LNCaP clone FGC (cell line): ENCODE measurements around the gene TRIP6.

Source experiments
- DNase-seq: peaks from one replicate; pipeline ENCODE4 v3.0.0-alpha.2; 2011; ENCODE audit warnings: low read depth
- H3K4me3 ChIP-seq: 2 replicates; pipeline ENCODE4 v1.5.1; 2011; ENCODE audit warnings: mild to moderate bottlenecking, low read depth, low read length, control low read depth
- TF ChIP-seq, protein P1 (sequence below): IDR thresholded peaks from 2 replicates; pipeline ENCODE4 v1.5.1; 2012; ENCODE audit warnings: mild to moderate bottlenecking; ENCODE audit not compliant: control insufficient read depth, insufficient read depth; ENCODE audit errors: extremely low read depth

Gene TRIP6

DNA sequence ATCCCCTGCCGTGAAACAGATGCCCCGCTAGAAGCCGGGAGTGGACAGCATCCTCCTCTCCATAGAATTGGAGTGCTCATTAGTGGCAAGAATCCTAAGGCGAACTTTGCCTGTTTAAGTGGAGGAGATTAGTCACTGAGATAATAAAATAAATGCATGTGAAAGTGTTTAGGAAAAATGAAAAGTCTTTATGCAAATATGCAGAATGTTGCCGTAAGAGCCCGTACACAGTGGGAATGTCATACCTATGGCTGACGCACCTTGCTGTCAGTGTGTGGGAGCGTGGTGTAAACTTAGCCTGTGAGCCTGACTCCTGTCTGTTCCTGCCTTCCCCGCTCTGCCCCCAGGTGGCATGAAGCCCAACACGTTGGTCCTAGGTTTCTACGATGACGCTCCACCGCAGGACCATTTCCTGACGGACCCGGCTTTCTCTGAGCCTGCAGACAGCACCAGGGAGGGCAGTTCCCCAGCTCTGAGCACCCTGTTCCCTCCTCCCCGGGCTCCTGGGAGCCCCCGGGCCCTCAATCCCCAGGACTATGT is 1.7 kb upstream of the TRIP6 start:
- H3K4me3 ChIP-seq = no peak overlapping the region
- TF ChIP-seq, protein P1, sequence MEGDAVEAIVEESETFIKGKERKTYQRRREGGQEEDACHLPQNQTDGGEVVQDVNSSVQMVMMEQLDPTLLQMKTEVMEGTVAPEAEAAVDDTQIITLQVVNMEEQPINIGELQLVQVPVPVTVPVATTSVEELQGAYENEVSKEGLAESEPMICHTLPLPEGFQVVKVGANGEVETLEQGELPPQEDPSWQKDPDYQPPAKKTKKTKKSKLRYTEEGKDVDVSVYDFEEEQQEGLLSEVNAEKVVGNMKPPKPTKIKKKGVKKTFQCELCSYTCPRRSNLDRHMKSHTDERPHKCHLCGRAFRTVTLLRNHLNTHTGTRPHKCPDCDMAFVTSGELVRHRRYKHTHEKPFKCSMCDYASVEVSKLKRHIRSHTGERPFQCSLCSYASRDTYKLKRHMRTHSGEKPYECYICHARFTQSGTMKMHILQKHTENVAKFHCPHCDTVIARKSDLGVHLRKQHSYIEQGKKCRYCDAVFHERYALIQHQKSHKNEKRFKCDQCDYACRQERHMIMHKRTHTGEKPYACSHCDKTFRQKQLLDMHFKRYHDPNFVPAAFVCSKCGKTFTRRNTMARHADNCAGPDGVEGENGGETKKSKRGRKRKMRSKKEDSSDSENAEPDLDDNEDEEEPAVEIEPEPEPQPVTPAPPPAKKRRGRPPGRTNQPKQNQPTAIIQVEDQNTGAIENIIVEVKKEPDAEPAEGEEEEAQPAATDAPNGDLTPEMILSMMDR = no peak
- no peak for DNase-seq

DNA sequence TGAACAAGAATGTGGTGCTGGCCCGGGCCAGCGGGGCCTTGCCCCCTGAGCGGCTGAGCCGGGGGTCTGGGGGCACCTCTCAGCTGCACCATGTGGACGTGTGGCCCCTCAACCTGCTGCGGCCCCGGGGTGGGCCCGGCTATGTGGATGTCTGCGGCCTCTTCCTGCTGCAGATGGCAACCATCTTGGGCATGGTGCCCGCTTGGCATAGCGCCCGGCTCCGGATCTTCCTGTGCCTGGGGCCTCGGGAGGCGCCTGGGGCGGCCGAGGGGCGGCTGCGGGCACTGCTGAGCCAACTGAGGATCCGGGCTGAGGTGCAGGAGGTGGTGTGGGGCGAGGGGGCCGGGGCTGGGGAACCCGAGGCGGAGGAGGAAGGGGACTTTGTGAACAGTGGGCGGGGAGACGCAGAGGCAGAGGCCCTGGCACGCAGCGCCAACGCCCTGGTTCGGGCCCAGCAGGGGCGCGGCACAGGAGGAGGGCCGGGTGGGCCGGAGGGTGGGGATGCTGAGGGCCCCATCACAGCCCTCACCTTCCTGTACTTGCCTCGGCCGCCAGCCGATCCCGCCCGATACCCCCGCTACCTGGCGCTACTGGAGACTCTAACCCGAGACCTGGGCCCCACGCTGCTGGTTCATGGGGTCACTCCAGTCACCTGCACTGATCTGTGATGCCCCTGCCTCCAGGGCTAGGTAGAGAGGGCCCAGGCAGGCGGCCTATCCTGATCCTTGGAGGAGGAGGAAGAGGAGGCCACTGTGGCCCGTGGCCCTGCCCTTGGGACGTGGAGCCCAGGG is 1.1 kb upstream of the TRIP6 start:
- DNase-seq = no peak
- no peak overlapping the region; the same call in 1 of the 2 replicates for H3K4me3 ChIP-seq
- TF ChIP-seq, protein P1 = no peak

DNA sequence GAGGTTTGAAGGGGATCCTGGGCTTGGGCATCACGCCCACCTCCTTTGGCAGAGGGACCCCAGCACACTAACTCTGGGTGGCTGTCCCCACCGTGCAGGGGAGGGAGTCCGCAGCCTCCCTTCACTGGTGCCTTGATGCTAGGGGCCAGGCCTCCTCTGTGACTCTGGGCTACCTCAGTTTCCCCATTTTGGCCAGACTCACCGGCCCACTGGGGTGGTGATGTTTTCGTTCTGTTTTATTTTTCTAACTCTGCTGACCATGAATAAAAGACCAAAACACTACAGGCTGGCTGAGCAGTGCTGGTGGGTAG is 503 bp upstream of the TRIP6 start:
- no peak for DNase-seq
- H3K4me3 ChIP-seq = no peak overlapping the region
- TF ChIP-seq, protein P1 = no peak

DNA sequence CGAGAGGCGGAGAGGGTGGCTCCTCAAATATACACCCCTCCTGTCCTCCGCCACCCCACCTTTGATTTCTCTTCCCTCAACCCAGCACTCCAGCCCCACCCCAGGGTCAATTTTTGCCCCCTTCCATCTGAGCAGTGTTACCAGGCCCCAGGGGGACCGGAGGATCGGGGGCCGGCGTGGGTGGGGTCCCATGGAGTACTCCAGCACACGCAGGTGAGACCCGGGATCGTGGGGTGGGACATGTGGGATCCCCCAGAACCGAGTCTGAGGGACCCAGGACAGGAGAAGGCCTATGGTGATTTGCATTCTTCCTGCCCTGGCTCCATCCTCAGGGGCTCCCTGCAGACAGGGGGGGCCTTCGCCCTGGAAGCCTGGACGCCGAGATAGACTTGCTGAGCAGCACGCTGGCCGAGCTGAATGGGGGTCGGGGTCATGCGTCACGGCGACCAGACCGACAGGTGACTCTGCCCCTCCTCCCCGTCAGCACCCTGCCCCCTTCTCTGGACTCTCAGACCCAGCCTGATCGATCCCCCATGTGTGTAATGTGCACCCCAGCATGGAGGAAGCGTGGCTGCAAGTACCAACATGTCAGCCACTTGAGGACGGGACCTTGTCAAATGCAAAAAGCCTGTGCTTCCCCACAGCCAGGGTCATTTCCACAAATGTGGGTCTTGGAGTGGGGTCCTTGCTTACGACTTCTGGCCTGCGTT is 744 bp downstream of the TRIP6 start:
- DNase-seq = no peak
- TF ChIP-seq, protein P1 = no peak
- no peak overlapping the region for H3K4me3 ChIP-seq

DNA sequence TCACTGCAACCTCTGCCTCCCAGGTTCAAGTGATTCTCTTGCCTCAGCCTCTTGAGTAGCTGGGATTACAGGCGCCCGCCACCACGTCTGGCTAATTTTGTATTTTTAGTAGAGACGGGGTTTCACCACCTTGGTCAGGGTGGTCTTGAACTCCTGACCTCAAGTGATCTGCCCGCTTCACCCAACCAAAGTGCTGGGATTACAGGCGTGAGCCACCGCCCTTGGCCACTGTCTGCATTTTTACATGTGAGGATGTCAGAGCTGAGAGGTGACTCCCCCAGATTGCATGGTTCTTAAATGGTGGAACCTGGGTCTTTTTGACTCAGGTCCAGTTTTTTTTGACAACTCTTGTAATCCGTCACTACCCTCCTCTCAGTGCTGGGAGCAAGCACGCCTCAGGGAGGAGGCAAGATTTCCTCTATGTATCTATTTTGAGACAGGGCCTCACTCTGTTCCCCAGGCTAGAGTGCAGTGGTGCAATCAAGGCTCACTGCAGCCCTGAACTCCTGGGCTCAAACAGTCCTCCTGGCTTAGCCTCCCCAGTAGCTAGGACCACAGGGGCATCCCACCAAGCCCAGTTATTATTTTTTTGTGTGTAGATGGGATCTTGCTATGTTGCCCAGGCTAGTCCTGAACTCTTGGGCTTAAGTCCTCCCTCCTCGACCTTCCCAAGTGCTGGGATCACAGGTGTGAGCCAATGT is 6.6 kb downstream of the TRIP6 start:
- no peak for DNase-seq
- TF ChIP-seq, protein P1 = no peak
- peak overlapping the region; percentile 93 for H3K4me3 ChIP-seq

DNA sequence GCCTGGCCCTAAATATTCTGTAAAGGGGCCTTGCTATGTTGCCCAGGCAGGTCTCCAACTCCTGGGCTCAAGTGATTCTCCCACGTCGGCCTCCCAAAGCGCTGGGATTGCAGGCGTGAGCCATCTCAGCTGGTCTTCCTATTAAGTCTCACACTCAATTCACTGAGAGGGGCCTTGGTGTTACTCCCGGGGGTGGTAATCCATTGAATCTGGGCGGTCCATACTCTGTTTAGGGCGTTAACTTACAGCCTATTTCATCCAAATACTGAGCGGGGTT is 7.1 kb downstream of the TRIP6 start:
- H3K4me3 ChIP-seq = peak overlapping the region; percentile 93
- DNase-seq = no peak
- TF ChIP-seq, protein P1 = no peak
